ENCODE results near the gene RETNLB.

DNA sequence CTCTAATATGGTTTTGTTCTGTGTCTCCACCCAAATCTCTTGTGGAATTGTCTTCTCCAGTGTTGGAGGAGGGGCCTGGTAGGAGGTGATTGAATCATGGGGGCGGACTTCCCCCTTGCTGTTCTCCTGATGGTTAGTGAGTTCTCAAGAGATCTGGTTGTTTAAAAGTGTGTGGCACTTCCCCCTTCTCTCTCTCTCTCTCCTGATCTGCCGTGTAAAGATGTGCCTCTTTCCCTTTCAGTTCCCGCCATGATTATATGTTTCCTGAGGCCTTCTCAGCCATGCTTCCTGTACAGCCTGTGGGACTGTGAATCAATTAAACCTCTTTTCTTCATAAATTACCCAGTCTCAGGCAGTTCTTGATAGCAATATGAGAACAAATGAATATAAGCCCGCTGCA, 33.1 kb downstream of the RETNLB start:
- TF ChIP-seq, protein P1, sequence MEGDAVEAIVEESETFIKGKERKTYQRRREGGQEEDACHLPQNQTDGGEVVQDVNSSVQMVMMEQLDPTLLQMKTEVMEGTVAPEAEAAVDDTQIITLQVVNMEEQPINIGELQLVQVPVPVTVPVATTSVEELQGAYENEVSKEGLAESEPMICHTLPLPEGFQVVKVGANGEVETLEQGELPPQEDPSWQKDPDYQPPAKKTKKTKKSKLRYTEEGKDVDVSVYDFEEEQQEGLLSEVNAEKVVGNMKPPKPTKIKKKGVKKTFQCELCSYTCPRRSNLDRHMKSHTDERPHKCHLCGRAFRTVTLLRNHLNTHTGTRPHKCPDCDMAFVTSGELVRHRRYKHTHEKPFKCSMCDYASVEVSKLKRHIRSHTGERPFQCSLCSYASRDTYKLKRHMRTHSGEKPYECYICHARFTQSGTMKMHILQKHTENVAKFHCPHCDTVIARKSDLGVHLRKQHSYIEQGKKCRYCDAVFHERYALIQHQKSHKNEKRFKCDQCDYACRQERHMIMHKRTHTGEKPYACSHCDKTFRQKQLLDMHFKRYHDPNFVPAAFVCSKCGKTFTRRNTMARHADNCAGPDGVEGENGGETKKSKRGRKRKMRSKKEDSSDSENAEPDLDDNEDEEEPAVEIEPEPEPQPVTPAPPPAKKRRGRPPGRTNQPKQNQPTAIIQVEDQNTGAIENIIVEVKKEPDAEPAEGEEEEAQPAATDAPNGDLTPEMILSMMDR (IDR thresholded peaks at IDR 0.05) = no peak
- TF ChIP-seq POLR2A (IDR thresholded peaks at IDR 0.05) = no peak

All from prostate gland (tissue), 2 donors.